ENCODE data around the gene NELL1. TPM values are rescaled to one million over a fixed set of nuclear protein-coding genes. Genes with fewer than 3 reads are reported as not detected.

The NELL1 gene
- total RNA-seq, 1 experiment from 2014 or later: 0.19 TPM

GRCh38 chr11:20782775-20783174 lies 113.4 kb downstream of the NELL1 start:
- H3K9me3 ChIP-seq (ENCODE audit: low read length): no peaks in the 10 kb centered on the region
- no peak for DNase-seq
- no peaks in the 10 kb centered on the region for H3K4me1 ChIP-seq (ENCODE audit: low read length)
- H3K27ac ChIP-seq (ENCODE audit: low read length): no peak overlapping the region
- no peak overlapping the region for H3K9ac ChIP-seq (ENCODE audit: low read length)
- no peak overlapping the region for H3K4me2 ChIP-seq (ENCODE audit: low read depth, low read length, poor library complexity, severe bottlenecking)
- H3K36me3 ChIP-seq (ENCODE audit: insufficient read depth, low read length): no peaks in the 10 kb centered on the region
- H4K20me1 ChIP-seq (ENCODE audit: insufficient read depth, low read depth, low read length): no peaks in the 10 kb centered on the region
- no peaks in the 10 kb centered on the region for H3K9me2 ChIP-seq (replicated peaks; ENCODE audit: insufficient read depth, low read length)
- H2AFZ ChIP-seq (ENCODE audit: low read length): no peak overlapping the region
- H3K4me3 ChIP-seq (ENCODE audit: low read length): no peak overlapping the region
- no peaks in the 10 kb centered on the region for H3K27me3 ChIP-seq (ENCODE audit: low read length)
- no peaks in the 10 kb centered on the region for H3K79me2 ChIP-seq (ENCODE audit: low read length)

- H3K27ac ChIP-seq (ENCODE audit: low read length): no peak overlapping the region
- H3K79me2 ChIP-seq (ENCODE audit: low read length): no peaks in the 10 kb centered on the region
- no peak overlapping the region for H3K4me2 ChIP-seq (ENCODE audit: low read depth, low read length, poor library complexity, severe bottlenecking)
- no peaks in the 10 kb centered on the region for H4K20me1 ChIP-seq (ENCODE audit: insufficient read depth, low read depth, low read length)
- H3K9ac ChIP-seq (ENCODE audit: low read length): no peak overlapping the region
- H3K4me1 ChIP-seq (ENCODE audit: low read length): no peaks in the 10 kb centered on the region
- no peaks in the 10 kb centered on the region for H3K9me3 ChIP-seq (ENCODE audit: low read length)
- no peak for DNase-seq
- no peak overlapping the region for H3K4me3 ChIP-seq (ENCODE audit: low read length)
- H3K36me3 ChIP-seq (ENCODE audit: insufficient read depth, low read length): no peaks in the 10 kb centered on the region
- H3K27me3 ChIP-seq (ENCODE audit: low read length): no peaks in the 10 kb centered on the region
- H3K9me2 ChIP-seq (replicated peaks; ENCODE audit: insufficient read depth, low read length): no peaks in the 10 kb centered on the region
- H2AFZ ChIP-seq (ENCODE audit: low read length): no peak overlapping the region
Measured at GRCh38 chr11:20783220-20783619, 113.8 kb downstream of the NELL1 start.

- H3K27ac ChIP-seq (ENCODE audit: low read length): no peak overlapping the region
- peak; percentile 48 for DNase-seq
- H3K4me3 ChIP-seq (ENCODE audit: low read length): no peak overlapping the region
- H3K36me3 ChIP-seq (ENCODE audit: insufficient read depth, low read length): no peaks in the 10 kb centered on the region
- no peaks in the 10 kb centered on the region for H3K9me2 ChIP-seq (replicated peaks; ENCODE audit: insufficient read depth, low read length)
- no peak overlapping the region for H2AFZ ChIP-seq (ENCODE audit: low read length)
- H3K4me2 ChIP-seq (ENCODE audit: low read depth, low read length, poor library complexity, severe bottlenecking): no peak overlapping the region
- no peaks in the 10 kb centered on the region for H4K20me1 ChIP-seq (ENCODE audit: insufficient read depth, low read depth, low read length)
- no peak overlapping the region for H3K9ac ChIP-seq (ENCODE audit: low read length)
- no peaks in the 10 kb centered on the region for H3K4me1 ChIP-seq (ENCODE audit: low read length)
- no peaks in the 10 kb centered on the region for H3K27me3 ChIP-seq (ENCODE audit: low read length)
- no peaks in the 10 kb centered on the region for H3K9me3 ChIP-seq (ENCODE audit: low read length)
- H3K79me2 ChIP-seq (ENCODE audit: low read length): no peaks in the 10 kb centered on the region
Measured at GRCh38 chr11:20790622-20791021, 121.2 kb downstream of the NELL1 start.

- Histone ChIP-seq H3K4me1 (ENCODE audit: low read length) (no peaks in the 10 kb centered on the region), H3K27ac (ENCODE audit: low read length) (no peak overlapping the region), H3K9ac (ENCODE audit: low read length) (no peak overlapping the region), H3K9me3 (ENCODE audit: low read length) (no peaks in the 10 kb centered on the region), H3K4me3 (ENCODE audit: low read length) (no peak overlapping the region), H3K9me2 (replicated peaks; ENCODE audit: insufficient read depth, low read length) (no peaks in the 10 kb centered on the region), H3K79me2 (ENCODE audit: low read length) (no peaks in the 10 kb centered on the region), H3K27me3 (ENCODE audit: low read length) (no peaks in the 10 kb centered on the region), H2AFZ (ENCODE audit: low read length) (no peak overlapping the region), H3K36me3 (ENCODE audit: insufficient read depth, low read length) (no peaks in the 10 kb centered on the region), H4K20me1 (ENCODE audit: insufficient read depth, low read depth, low read length) (no peaks in the 10 kb centered on the region), H3K4me2 (ENCODE audit: low read depth, low read length, poor library complexity, severe bottlenecking) (no peak overlapping the region)
- DNase-seq: no peak
Measured at GRCh38 chr11:20795005-20795404, 125.6 kb downstream of the NELL1 start.

GRCh38 chr11:20808328-20808727 lies 138.9 kb downstream of the NELL1 start:
- H3K4me3 ChIP-seq (ENCODE audit: low read length): no peak overlapping the region
- no peak overlapping the region for H3K9ac ChIP-seq (ENCODE audit: low read length)
- no peak overlapping the region for H2AFZ ChIP-seq (ENCODE audit: low read length)
- no peak overlapping the region for H3K27ac ChIP-seq (ENCODE audit: low read length)
- no peaks in the 10 kb centered on the region for H3K9me2 ChIP-seq (replicated peaks; ENCODE audit: insufficient read depth, low read length)
- H3K79me2 ChIP-seq (ENCODE audit: low read length): no peaks in the 10 kb centered on the region
- no peak for DNase-seq
- H3K36me3 ChIP-seq (ENCODE audit: insufficient read depth, low read length): no peaks in the 10 kb centered on the region
- H4K20me1 ChIP-seq (ENCODE audit: insufficient read depth, low read depth, low read length): no peaks in the 10 kb centered on the region
- no peaks in the 10 kb centered on the region for H3K4me1 ChIP-seq (ENCODE audit: low read length)
- H3K4me2 ChIP-seq (ENCODE audit: low read depth, low read length, poor library complexity, severe bottlenecking): no peak overlapping the region
- H3K27me3 ChIP-seq (ENCODE audit: low read length): peaks cover 4% of the 10 kb centered on the region; the same call in 1 of the 2 replicates
- no peaks in the 10 kb centered on the region; the same call in 1 of the 2 replicates for H3K9me3 ChIP-seq (ENCODE audit: low read length)

- DNase-seq: no peak
- Histone ChIP-seq H3K9ac (ENCODE audit: low read length) (no peak overlapping the region), H2AFZ (ENCODE audit: low read length) (no peak overlapping the region), H3K79me2 (ENCODE audit: low read length) (no peaks in the 10 kb centered on the region), H3K4me1 (ENCODE audit: low read length) (no peaks in the 10 kb centered on the region), H4K20me1 (ENCODE audit: insufficient read depth, low read depth, low read length) (no peaks in the 10 kb centered on the region), H3K4me2 (ENCODE audit: low read depth, low read length, poor library complexity, severe bottlenecking) (no peak overlapping the region), H3K9me2 (replicated peaks; ENCODE audit: insufficient read depth, low read length) (no peaks in the 10 kb centered on the region), H3K9me3 (ENCODE audit: low read length) (no peaks in the 10 kb centered on the region), H3K4me3 (ENCODE audit: low read length) (no peak overlapping the region), H3K36me3 (ENCODE audit: insufficient read depth, low read length) (no peaks in the 10 kb centered on the region), H3K27me3 (ENCODE audit: low read length) (no peaks in the 10 kb centered on the region), H3K27ac (ENCODE audit: low read length) (no peak overlapping the region)
Measured at GRCh38 chr11:20821046-20821445, 151.7 kb downstream of the NELL1 start.

GRCh38 chr11:20821470-20821869 lies 152.1 kb downstream of the NELL1 start:
- H3K27ac ChIP-seq (ENCODE audit: low read length): no peak overlapping the region
- no peak overlapping the region for H2AFZ ChIP-seq (ENCODE audit: low read length)
- no peak overlapping the region for H3K4me2 ChIP-seq (ENCODE audit: low read depth, low read length, poor library complexity, severe bottlenecking)
- H3K27me3 ChIP-seq (ENCODE audit: low read length): no peaks in the 10 kb centered on the region
- no peaks in the 10 kb centered on the region for H3K36me3 ChIP-seq (ENCODE audit: insufficient read depth, low read length)
- H3K9me2 ChIP-seq (replicated peaks; ENCODE audit: insufficient read depth, low read length): no peaks in the 10 kb centered on the region
- H3K79me2 ChIP-seq (ENCODE audit: low read length): no peaks in the 10 kb centered on the region
- no peak overlapping the region for H3K4me3 ChIP-seq (ENCODE audit: low read length)
- no peak overlapping the region for H3K9ac ChIP-seq (ENCODE audit: low read length)
- H3K4me1 ChIP-seq (ENCODE audit: low read length): peaks cover 1% of the 10 kb centered on the region; the same call in 1 of the 2 replicates
- H4K20me1 ChIP-seq (ENCODE audit: insufficient read depth, low read depth, low read length): no peaks in the 10 kb centered on the region
- no peaks in the 10 kb centered on the region for H3K9me3 ChIP-seq (ENCODE audit: low read length)
- no peak for DNase-seq

- Histone ChIP-seq H3K9me3 (ENCODE audit: low read length) (no peaks in the 10 kb centered on the region), H2AFZ (ENCODE audit: low read length) (no peak overlapping the region), H3K36me3 (ENCODE audit: insufficient read depth, low read length) (no peaks in the 10 kb centered on the region), H3K9me2 (replicated peaks; ENCODE audit: insufficient read depth, low read length) (no peaks in the 10 kb centered on the region), H3K4me3 (ENCODE audit: low read length) (no peak overlapping the region), H3K4me1 (ENCODE audit: low read length) (peaks cover 4% of the 10 kb centered on the region; the same call in 1 of the 2 replicates), H3K27ac (ENCODE audit: low read length) (no peak overlapping the region), H3K27me3 (ENCODE audit: low read length) (no peaks in the 10 kb centered on the region), H4K20me1 (ENCODE audit: insufficient read depth, low read depth, low read length) (no peaks in the 10 kb centered on the region), H3K79me2 (ENCODE audit: low read length) (no peaks in the 10 kb centered on the region), H3K4me2 (ENCODE audit: low read depth, low read length, poor library complexity, severe bottlenecking) (no peak overlapping the region), H3K9ac (ENCODE audit: low read length) (no peak overlapping the region)
- no peak for DNase-seq
Measured at GRCh38 chr11:20824773-20825172, 155.4 kb downstream of the NELL1 start.

GRCh38 chr11:20835561-20835960 lies 166.2 kb downstream of the NELL1 start:
- no peaks in the 10 kb centered on the region for H3K79me2 ChIP-seq (ENCODE audit: low read length)
- no peaks in the 10 kb centered on the region for H3K9me2 ChIP-seq (replicated peaks; ENCODE audit: insufficient read depth, low read length)
- no peaks in the 10 kb centered on the region for H3K9me3 ChIP-seq (ENCODE audit: low read length)
- no peak overlapping the region for H3K27ac ChIP-seq (ENCODE audit: low read length)
- no peaks in the 10 kb centered on the region for H3K4me1 ChIP-seq (ENCODE audit: low read length)
- no peaks in the 10 kb centered on the region for H3K36me3 ChIP-seq (ENCODE audit: insufficient read depth, low read length)
- H4K20me1 ChIP-seq (ENCODE audit: insufficient read depth, low read depth, low read length): no peaks in the 10 kb centered on the region
- H3K4me3 ChIP-seq (ENCODE audit: low read length): no peak overlapping the region
- no peak overlapping the region for H2AFZ ChIP-seq (ENCODE audit: low read length)
- H3K9ac ChIP-seq (ENCODE audit: low read length): no peak overlapping the region
- H3K4me2 ChIP-seq (ENCODE audit: low read depth, low read length, poor library complexity, severe bottlenecking): no peak overlapping the region
- DNase-seq: no peak
- no peaks in the 10 kb centered on the region for H3K27me3 ChIP-seq (ENCODE audit: low read length)

Measured in Karpas-422 (cell line).